GM13977 (cell line): ENCODE data around the gene TCF7.
"Not testable (repeated sequence)": the region's sequence is repeated elsewhere in the genome, so short reads cannot be mapped to it uniquely, and the experiment has no call there.

ENCODE experiments used
- DNase-seq: peaks from one replicate; pipeline ENCODE4 v3.0.0; 2012; ENCODE audit warnings: low spot score
- CTCF ChIP-seq: IDR thresholded peaks from 2 replicates; pipeline ENCODE4 v1.5.1; 2012; ENCODE audit warnings: mild to moderate bottlenecking, control low read depth; ENCODE audit not compliant: insufficient read depth; ENCODE audit errors: extremely low read depth, missing control alignments
- in situ Hi-C: fragments of 300-500 bp; cut with MboI; formaldehyde crosslinking; loops from one replicate; pipeline ENCODE4 v1.12.0; 2022; ENCODE audit warnings: low sequenced_read_pairs, low pct_unique_long_range_greater_than_20kb, mixed read lengths, inconsistent platforms; ENCODE audit not compliant: unreplicated experiment

TCF7 gene

GRCh38 chr5:134149571-134150303, 35.3 kb downstream of the TCF7 start:
- no peak for TF ChIP-seq CTCF
- no peak for DNase-seq
- in situ Hi-C loops, result loop anchor here (5.0 kb wide), 1 partner anchor 107 kb away; no protein-coding TSS in a partner anchor

GRCh38 chr5:134151723-134152122, 37.2 kb downstream of the TCF7 start:
- in situ Hi-C loops, result loop anchor here (5.0 kb wide), 1 partner anchor 109 kb away; no protein-coding TSS in a partner anchor

GRCh38 chr5:134152173-134152832, 37.8 kb downstream of the TCF7 start:
- DNase-seq, result not testable (repeated sequence)
- in situ Hi-C loops, result loop anchor here (5.0 kb wide), 1 partner anchor 110 kb away; no protein-coding TSS in a partner anchor

More at GRCh38 chr5:134151723-134152122, 37.2 kb downstream of the TCF7 start:
- TF ChIP-seq CTCF, result no peak
- no peak for DNase-seq

GRCh38 chr5:134153241-134153640, 38.8 kb downstream of the TCF7 start:
- in situ Hi-C loops, result loop anchor here (5.0 kb wide), 1 partner anchor 111 kb away; no protein-coding TSS in a partner anchor
- no peak for TF ChIP-seq CTCF
- no peak for DNase-seq

- DNase-seq, result no peak
- no peak for TF ChIP-seq CTCF
- in situ Hi-C loops, result loop anchor here (5.0 kb wide), 1 partner anchor 111 kb away; no protein-coding TSS in a partner anchor
Measured at GRCh38 chr5:134153657-134154056, 39.2 kb downstream of the TCF7 start.

GRCh38 chr5:134161513-134162395, 47.3 kb downstream of the TCF7 start:
- no peak for TF ChIP-seq CTCF
- in situ Hi-C loops, result no loop called here
- no peak for DNase-seq
